Measurements from ENCODE around the gene MYLK3. TPM values are rescaled to one million over a fixed set of nuclear protein-coding genes. Genes with fewer than 3 reads are reported as not detected.

The MYLK3 gene
- total RNA-seq, 2 experiments from 2014 or later: 0.15 TPM; not detected in 1

DNA sequence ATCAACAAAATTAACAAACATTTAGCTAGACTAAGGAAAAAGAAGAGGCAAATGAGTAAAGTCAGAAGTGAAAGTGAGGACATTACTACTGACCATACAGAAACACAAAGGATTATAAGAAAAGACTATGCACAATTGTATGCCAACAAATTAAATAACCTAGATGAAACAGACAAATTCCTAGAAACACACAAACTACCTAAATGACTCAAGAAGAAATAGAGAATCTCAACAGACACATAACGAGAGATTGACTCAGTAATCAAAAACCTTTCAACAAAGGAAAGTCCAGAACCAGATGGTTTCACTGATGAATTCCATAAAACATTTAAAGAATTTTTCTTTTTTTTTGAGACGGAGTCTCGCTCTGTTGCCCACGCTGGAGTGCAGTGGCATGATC lies 35.7 kb upstream of the MYLK3 start:
- POLR2A ChIA-PET: no interaction called here
- H3K27ac Mint-ChIP-seq: no peak overlapping the region

DNA sequence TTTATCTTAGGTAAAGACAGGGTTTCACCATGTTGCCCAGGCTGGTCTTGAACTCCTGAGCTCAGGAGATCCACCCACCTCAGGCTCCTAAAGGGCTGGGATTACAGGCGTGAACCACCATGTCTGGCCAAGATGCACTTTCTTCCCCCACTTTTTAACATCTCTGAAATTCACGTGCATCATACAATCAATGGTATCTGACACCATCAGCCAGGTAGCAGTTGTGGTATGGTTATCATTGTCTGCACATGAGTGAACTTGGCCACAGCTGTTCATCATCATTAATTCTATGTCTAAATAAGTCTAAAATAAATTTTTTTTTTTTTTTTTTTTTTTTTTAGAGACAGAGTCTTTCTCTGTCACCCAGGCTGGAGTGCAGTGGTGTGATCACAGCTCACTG lies 34.2 kb upstream of the MYLK3 start:
- POLR2A ChIA-PET: no interaction called here
- Mint-ChIP-seq H3K4me3 (no peak overlapping the region), H3K27ac (no peak overlapping the region), H3K36me3 (peaks cover 2% of the 10 kb centered on the region), H3K4me1 (ENCODE audit: low read depth) (peaks cover 9% of the 10 kb centered on the region), H3K27me3 (no peaks in the 10 kb centered on the region), H3K9me3 (peaks cover 13% of the 10 kb centered on the region)
- intact Hi-C loops (cut with micrococcal nuclease): no loop called here
- DNase-seq: no peak
- CTCF ChIA-PET: no interaction called here

More for the DNA sequence above, 35.7 kb upstream of the MYLK3 start:
- intact Hi-C loops (cut with micrococcal nuclease): no loop called here
- Mint-ChIP-seq H3K4me3 (no peak overlapping the region), H3K36me3 (peaks cover 2% of the 10 kb centered on the region), H3K9me3 (peaks cover 13% of the 10 kb centered on the region), H3K27me3 (no peaks in the 10 kb centered on the region), H3K4me1 (ENCODE audit: low read depth) (peaks cover 9% of the 10 kb centered on the region)
- DNase-seq: no peak
- CTCF ChIA-PET: no interaction called here

DNA sequence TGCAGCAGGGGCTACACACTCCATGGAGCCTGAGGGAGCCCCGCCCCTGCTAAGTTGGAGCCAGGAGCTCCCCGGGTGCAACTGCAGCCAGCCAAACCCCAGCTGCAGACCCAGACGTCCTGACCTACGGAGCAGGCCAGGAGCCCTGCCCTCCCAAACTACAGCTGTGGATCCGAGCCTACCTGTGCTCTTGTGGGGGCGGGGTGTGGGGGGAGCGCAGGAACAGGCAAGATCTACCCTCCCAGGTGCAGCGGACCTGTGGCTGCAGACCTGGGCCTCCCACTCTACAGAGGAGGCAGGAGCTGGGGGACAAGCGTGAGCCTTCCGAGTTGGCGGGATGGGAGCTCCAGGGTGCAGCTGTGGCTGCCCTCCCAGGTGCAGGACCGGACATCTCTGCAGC lies 29.7 kb upstream of the MYLK3 start:
- DNase-seq: no peak
- Mint-ChIP-seq H3K36me3 (no peaks in the 10 kb centered on the region), H3K27ac (no peak overlapping the region), H3K4me3 (no peak overlapping the region), H3K27me3 (no peaks in the 10 kb centered on the region), H3K4me1 (ENCODE audit: low read depth) (no peaks in the 10 kb centered on the region), H3K9me3 (no peaks in the 10 kb centered on the region)
- ChIA-PET CTCF (no interaction called here), POLR2A (no interaction called here)
- intact Hi-C loops (cut with micrococcal nuclease): no loop called here

DNA sequence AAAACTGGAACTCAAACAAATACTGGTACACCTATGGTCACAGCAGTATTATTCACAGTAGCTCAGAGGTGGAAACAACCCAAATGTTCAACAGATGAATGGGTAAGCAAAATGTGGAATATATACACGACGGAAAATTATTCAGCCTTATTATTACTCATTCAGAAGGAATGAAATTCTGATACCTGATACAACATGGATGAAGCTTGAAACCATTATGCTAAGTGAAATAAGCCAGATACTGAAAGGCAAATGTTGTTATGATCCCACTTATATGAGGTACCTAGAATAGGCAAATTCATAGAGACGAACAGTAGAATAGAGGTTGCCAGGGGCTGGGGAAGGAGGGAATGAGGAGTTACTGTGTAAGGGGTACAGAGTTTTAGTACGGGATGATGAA lies 27.1 kb upstream of the MYLK3 start:
- no peaks in the 10 kb centered on the region for H3K9me3 Mint-ChIP-seq
- H3K4me1 Mint-ChIP-seq (ENCODE audit: low read depth): no peaks in the 10 kb centered on the region
- intact Hi-C loops (cut with micrococcal nuclease): no loop called here
- no peak for DNase-seq
- H3K36me3 Mint-ChIP-seq: no peaks in the 10 kb centered on the region
- H3K27ac Mint-ChIP-seq: no peak overlapping the region
- no peaks in the 10 kb centered on the region for H3K27me3 Mint-ChIP-seq
- CTCF ChIA-PET: interaction anchor here (0.6 kb wide), 1 partner anchor 160 kb away, joined by 3 read pairs; no protein-coding TSS in a partner anchor
- no peak overlapping the region for H3K4me3 Mint-ChIP-seq
- POLR2A ChIA-PET: no interaction called here

DNA sequence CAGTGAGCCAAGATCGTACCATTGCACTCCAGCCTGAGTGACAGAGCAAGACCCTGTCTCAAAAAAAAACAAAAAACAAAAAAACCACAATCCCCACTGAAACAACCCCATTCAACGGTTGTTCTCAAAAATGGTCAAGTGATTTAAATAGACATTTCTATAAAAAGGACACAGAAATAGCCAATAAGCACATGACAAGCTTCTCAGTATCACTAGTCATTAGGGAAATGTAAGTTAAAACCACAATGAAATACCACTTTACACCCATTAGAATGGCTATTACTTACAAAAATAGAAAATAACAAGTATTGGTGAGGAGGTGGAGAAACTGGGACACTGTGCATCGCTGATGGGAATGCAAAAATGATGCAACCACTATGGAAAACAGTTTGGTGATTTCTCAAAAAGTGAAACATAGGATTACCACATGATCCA lies 26.6 kb upstream of the MYLK3 start:
- Mint-ChIP-seq H3K4me1 (ENCODE audit: low read depth) (no peaks in the 10 kb centered on the region), H3K9me3 (no peaks in the 10 kb centered on the region), H3K36me3 (no peaks in the 10 kb centered on the region), H3K27me3 (no peaks in the 10 kb centered on the region), H3K4me3 (no peak overlapping the region), H3K27ac (no peak overlapping the region)
- ChIA-PET CTCF (interaction anchor here (0.6 kb wide), 1 partner anchor 160 kb away, joined by 3 read pairs; no protein-coding TSS in a partner anchor), POLR2A (no interaction called here)
- intact Hi-C loops (cut with micrococcal nuclease): no loop called here
- DNase-seq: no peak

DNA sequence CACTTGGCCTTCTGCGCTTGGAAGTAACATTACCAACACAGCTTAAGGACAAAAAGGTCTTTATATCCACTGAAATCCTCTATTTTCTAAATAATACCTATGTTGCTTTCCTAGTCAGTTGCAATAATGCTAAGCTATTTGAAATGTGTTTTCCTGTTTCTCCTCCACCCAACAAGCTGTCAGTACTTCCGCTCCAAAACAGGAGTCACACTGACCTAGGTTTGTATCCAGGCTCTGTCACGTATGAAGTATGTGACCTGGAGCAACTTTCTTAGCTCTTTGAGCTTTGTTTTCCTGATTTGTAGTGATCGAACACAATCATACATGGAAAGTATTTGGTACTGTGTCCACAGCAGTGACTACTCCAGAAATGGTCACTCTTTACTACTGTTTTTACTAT lies 24.3 kb upstream of the MYLK3 start:
- H3K4me3 Mint-ChIP-seq: no peak overlapping the region
- intact Hi-C loops (cut with micrococcal nuclease): no loop called here
- ChIA-PET CTCF (interaction anchor here (1.4 kb wide), 1 partner anchor 158 kb away, joined by 4 read pairs; no protein-coding TSS in a partner anchor), POLR2A (no interaction called here)
- DNase-seq: no peak
- H3K9me3 Mint-ChIP-seq: no peaks in the 10 kb centered on the region
- H3K36me3 Mint-ChIP-seq: no peaks in the 10 kb centered on the region
- H3K27ac Mint-ChIP-seq: no peak overlapping the region
- no peaks in the 10 kb centered on the region for H3K4me1 Mint-ChIP-seq (ENCODE audit: low read depth)
- H3K27me3 Mint-ChIP-seq: no peaks in the 10 kb centered on the region

DNA sequence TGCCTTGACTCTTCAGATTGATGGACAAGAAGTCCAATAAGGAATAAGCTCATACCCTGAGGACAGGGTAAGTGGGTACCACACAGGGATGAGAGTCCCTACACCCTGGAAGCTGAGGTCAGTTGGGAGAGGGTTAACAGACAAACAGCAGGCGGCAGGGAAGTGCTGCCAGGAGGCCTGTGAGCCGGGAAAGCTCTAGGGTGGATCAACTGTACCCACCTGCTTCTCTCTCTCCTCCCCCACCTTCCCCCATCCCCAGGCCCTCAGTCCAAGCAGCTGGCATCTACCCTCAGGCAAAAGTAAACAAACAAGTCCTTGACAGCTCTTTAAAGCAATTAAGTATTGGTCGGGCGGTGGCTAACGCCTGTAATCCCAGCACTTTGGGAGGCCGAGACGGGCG lies 20.7 kb upstream of the MYLK3 start:
- H3K27ac Mint-ChIP-seq: no peak overlapping the region
- intact Hi-C loops (cut with micrococcal nuclease): no loop called here
- POLR2A ChIA-PET: no interaction called here
- no peak for DNase-seq
- CTCF ChIA-PET: no interaction called here
- no peaks in the 10 kb centered on the region for H3K36me3 Mint-ChIP-seq
- no peak overlapping the region for H3K4me3 Mint-ChIP-seq
- H3K9me3 Mint-ChIP-seq: no peaks in the 10 kb centered on the region
- H3K27me3 Mint-ChIP-seq: no peaks in the 10 kb centered on the region
- H3K4me1 Mint-ChIP-seq (ENCODE audit: low read depth): no peaks in the 10 kb centered on the region

DNA sequence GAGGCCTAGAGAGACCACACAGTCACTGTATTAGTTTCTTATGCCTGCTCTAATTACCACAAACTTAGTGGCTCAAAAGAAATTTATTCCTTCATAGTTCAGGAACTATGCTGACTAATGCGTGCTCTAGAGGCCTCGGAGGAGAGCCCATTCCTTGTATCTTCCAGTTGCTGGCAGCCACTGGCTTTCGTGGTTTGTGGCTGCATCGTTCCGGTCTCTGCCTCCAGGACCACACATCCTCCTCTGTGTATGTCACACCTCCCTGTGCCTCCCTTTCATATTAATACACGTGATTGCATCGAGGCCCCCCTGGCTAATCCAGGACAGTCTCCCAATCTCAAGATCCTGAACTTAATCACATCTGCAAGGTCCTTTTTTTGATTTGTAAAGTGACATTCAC lies 16.9 kb upstream of the MYLK3 start:
- H3K27ac Mint-ChIP-seq: no peak overlapping the region
- H3K9me3 Mint-ChIP-seq: no peaks in the 10 kb centered on the region
- ChIA-PET CTCF (no interaction called here), POLR2A (no interaction called here)
- H3K27me3 Mint-ChIP-seq: no peaks in the 10 kb centered on the region
- H3K36me3 Mint-ChIP-seq: no peaks in the 10 kb centered on the region
- no peak overlapping the region for H3K4me3 Mint-ChIP-seq
- no peak for DNase-seq
- intact Hi-C loops (cut with micrococcal nuclease): no loop called here
- no peaks in the 10 kb centered on the region for H3K4me1 Mint-ChIP-seq (ENCODE audit: low read depth)

DNA sequence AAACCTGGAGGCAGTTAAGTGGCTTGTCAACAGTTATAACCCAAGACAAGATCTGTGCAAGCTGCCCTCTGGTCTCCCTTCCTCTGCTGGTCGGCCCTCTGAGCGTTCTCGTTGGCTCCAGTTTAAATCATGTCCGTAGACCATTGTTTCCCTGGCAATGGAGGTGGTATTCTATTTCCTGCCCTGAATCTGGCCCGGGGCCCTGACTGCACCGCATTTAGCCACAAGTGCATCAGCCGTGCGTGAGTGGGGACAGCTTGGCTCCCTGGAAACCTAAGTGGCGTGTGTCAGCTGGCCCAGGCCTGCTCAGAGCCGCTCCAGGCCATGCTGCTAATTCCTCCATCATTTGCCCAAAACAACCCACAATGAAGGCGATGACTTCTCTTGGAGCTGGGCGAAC lies 15.0 kb upstream of the MYLK3 start:
- peaks cover 1% of the 10 kb centered on the region for H3K27me3 Mint-ChIP-seq
- CTCF ChIA-PET: interaction anchor here (1.3 kb wide), 1 partner anchor 45 kb away, joined by 3 read pairs; no protein-coding TSS in a partner anchor

DNA sequence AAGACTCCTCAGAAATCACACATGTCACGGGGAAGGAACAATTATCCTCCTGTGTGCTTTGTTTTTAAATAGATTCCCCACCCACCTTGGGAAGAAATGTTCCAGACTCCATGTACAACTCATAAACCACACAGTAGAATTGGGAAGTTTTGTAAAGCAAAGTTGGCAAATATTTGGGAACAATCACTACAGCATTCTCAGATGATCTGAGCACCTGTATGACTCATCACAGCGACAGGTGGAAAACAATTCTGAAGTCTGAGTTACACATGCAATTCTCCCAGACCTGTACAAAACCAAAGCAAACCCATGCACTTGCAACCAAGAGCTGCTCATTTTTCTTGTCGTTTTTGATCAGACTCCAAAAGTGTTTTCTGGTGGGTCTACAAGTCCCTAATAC lies 14.4 kb upstream of the MYLK3 start:
- Mint-ChIP-seq H3K27me3 (peaks cover 1% of the 10 kb centered on the region), H3K4me1 (ENCODE audit: low read depth) (no peaks in the 10 kb centered on the region), H3K27ac (no peak overlapping the region), H3K36me3 (no peaks in the 10 kb centered on the region), H3K4me3 (no peak overlapping the region), H3K9me3 (no peaks in the 10 kb centered on the region)
- no peak for DNase-seq
- ChIA-PET CTCF (no interaction called here), POLR2A (interaction anchor here (0.6 kb wide), 1 partner anchor 77 kb away, joined by 3 read pairs; no protein-coding TSS in a partner anchor)
- intact Hi-C loops (cut with micrococcal nuclease): no loop called here

More for the DNA sequence above, 15.0 kb upstream of the MYLK3 start:
- Mint-ChIP-seq H3K36me3 (no peaks in the 10 kb centered on the region), H3K4me1 (ENCODE audit: low read depth) (no peaks in the 10 kb centered on the region), H3K27ac (no peak overlapping the region), H3K9me3 (no peaks in the 10 kb centered on the region), H3K4me3 (no peak overlapping the region)
- no peak for DNase-seq
- intact Hi-C loops (cut with micrococcal nuclease): no loop called here
- POLR2A ChIA-PET: no interaction called here

DNA sequence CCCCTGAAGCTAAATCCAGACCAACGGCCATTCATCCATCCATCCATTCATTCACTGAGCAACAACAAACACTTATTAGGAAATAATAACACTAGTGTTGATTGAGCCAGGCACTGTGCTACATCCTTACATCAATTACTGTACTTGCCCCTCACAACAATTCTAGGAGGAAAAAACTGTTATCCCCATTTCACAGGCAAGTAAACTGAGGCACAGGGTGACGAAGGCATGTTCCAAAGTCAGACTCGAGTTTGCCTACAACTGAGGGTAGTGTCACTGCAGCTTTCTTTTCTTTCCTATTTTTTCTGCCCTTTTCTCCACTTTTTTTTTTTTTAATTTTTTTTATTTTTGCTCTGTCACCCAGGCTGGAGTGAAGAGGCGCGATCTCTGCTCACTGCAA lies 11.2 kb upstream of the MYLK3 start:
- ChIA-PET CTCF (no interaction called here), POLR2A (interaction anchor here (0.6 kb wide), 1 partner anchor 31 kb away, joined by 4 read pairs; no protein-coding TSS in a partner anchor)
- Mint-ChIP-seq H3K27me3 (peaks cover 3% of the 10 kb centered on the region), H3K9me3 (no peaks in the 10 kb centered on the region), H3K36me3 (no peaks in the 10 kb centered on the region), H3K27ac (no peak overlapping the region), H3K4me3 (no peak overlapping the region), H3K4me1 (ENCODE audit: low read depth) (no peaks in the 10 kb centered on the region)
- no peak for DNase-seq
- intact Hi-C loops (cut with micrococcal nuclease): no loop called here

DNA sequence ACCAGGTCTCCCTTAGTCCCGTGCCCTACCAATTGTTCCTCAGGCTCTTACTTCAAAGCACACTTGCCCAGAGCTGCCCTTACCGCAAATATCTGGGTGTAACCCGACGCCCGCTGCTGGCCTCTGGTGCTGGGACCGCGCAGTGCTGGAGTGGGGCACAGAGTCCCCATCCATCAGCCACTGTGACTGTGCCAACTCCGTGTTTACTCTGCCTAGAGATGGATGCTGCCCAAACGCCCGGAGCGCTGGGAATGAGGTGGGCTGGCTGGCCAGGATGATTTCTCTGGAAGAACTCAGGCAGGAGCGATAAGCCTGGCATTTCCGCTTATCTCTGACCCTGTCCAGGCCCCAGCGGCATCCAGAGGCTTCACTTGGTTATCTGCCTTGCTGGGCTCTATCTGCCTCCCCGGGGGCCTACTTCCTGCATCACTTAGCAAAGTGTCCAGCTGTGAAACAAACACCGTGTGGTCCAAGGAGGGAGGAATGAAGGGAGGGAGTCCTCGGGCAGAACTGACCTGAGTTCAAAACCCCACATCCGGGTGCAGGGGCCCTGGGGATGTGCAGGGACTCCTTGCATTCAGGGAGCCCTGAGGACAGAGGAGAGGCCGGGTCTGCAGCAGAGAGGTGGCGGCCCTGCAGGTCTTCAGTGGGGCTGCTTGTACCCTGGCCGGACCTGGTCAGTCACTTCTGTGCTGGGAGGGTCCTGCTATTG lies 9.4 kb upstream of the MYLK3 start:
- no peaks in the 10 kb centered on the region for H3K9me3 Mint-ChIP-seq
- H3K4me1 Mint-ChIP-seq (ENCODE audit: low read depth): no peaks in the 10 kb centered on the region
- DNase-seq: no peak
- H3K36me3 Mint-ChIP-seq: no peaks in the 10 kb centered on the region
- ChIA-PET CTCF (no interaction called here), POLR2A (no interaction called here)
- peaks cover 3% of the 10 kb centered on the region for H3K27me3 Mint-ChIP-seq
- intact Hi-C loops (cut with micrococcal nuclease): no loop called here
- no peak overlapping the region for H3K4me3 Mint-ChIP-seq
- H3K27ac Mint-ChIP-seq: no peak overlapping the region

DNA sequence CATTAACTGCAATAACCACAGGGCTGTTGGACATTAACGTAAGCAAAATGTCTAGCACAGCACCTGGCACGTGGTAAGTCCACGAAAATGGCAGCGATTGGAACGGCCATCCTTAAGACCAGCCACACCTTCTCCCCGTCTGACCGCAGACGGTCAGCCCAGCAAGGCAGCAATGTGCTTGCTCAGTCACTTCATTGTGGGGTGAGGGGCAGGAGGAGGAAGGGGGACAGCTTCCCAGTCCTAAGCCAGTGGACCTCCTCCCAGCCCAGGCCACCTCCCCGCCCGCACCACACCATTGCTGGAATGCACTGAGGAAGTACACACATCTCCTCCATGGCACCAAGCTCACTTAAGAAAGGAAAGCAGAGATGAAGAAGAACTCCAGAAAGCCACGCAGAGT lies 8.6 kb upstream of the MYLK3 start:
- Mint-ChIP-seq H3K36me3 (no peaks in the 10 kb centered on the region), H3K4me1 (ENCODE audit: low read depth) (no peaks in the 10 kb centered on the region), H3K27me3 (peaks cover 3% of the 10 kb centered on the region), H3K4me3 (no peak overlapping the region), H3K9me3 (no peaks in the 10 kb centered on the region), H3K27ac (no peak overlapping the region)
- no peak for DNase-seq
- POLR2A ChIA-PET: no interaction called here
- CTCF ChIA-PET: no interaction called here
- intact Hi-C loops (cut with micrococcal nuclease): no loop called here
